WI38 (cell line): ENCODE data around the gene PEX26.

ENCODE experiments used
- H3K4me3 ChIP-seq: 2 replicates; pipeline ENCODE4 v1.5.1; 2011; ENCODE audit warnings: low read depth, mild to moderate bottlenecking, control low read depth, low read length
- TF ChIP-seq, protein P1 (sequence below): IDR thresholded peaks from 2 replicates; pipeline ENCODE4 v1.5.1; 2012; ENCODE audit warnings: low read depth, mild to moderate bottlenecking, control low read depth, low read length

Gene PEX26

DNA sequence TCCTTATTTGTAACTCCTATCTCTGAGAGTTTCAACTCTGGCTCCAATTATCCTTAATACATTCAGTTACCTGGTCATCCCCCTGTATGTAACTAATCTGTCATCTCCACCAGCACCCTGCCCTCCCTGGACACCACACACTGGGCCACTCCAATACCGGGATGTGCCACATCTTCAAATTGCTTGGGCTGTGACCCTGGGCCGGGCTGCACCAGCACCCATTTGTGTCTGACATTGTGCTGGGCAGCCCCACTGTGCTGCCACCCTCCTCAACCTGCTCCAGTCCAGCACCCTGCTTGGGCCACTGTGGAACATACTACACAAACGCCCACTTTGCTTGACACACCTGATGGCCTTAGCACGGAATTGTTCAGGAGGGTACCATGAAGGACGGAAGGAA, 70.0 kb downstream of the PEX26 start:
- TF ChIP-seq, protein P1, sequence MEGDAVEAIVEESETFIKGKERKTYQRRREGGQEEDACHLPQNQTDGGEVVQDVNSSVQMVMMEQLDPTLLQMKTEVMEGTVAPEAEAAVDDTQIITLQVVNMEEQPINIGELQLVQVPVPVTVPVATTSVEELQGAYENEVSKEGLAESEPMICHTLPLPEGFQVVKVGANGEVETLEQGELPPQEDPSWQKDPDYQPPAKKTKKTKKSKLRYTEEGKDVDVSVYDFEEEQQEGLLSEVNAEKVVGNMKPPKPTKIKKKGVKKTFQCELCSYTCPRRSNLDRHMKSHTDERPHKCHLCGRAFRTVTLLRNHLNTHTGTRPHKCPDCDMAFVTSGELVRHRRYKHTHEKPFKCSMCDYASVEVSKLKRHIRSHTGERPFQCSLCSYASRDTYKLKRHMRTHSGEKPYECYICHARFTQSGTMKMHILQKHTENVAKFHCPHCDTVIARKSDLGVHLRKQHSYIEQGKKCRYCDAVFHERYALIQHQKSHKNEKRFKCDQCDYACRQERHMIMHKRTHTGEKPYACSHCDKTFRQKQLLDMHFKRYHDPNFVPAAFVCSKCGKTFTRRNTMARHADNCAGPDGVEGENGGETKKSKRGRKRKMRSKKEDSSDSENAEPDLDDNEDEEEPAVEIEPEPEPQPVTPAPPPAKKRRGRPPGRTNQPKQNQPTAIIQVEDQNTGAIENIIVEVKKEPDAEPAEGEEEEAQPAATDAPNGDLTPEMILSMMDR, result no peak

GRCh38 chr22:18148293-18148965, 70.6 kb downstream of the PEX26 start:
- H3K4me3 ChIP-seq, result no peak overlapping the region
- TF ChIP-seq, protein P1, result no peak

More for the DNA sequence above, 70.0 kb downstream of the PEX26 start:
- no peak overlapping the region for H3K4me3 ChIP-seq

DNA sequence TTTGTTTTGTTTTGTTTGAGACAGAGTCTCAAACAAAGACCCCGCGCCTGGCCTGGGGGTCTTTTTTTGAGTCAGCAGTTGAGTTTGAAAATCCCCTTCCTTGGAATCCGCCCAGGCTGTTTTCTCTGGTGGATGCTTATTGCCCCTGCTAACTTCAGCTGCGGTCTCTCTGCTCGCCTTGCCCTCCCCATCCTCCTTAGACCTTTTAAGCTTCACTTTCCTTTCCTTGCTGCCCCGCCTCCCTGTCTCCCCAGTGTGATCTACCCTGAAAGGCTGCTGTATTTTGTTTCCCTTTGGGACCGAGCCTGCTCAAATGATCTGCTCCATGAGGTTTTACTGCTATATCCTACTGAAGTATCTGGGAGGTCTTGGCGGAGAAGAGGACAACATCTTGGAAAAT, 74.7 kb downstream of the PEX26 start:
- TF ChIP-seq, protein P1, result no peak
- no peak overlapping the region for H3K4me3 ChIP-seq

DNA sequence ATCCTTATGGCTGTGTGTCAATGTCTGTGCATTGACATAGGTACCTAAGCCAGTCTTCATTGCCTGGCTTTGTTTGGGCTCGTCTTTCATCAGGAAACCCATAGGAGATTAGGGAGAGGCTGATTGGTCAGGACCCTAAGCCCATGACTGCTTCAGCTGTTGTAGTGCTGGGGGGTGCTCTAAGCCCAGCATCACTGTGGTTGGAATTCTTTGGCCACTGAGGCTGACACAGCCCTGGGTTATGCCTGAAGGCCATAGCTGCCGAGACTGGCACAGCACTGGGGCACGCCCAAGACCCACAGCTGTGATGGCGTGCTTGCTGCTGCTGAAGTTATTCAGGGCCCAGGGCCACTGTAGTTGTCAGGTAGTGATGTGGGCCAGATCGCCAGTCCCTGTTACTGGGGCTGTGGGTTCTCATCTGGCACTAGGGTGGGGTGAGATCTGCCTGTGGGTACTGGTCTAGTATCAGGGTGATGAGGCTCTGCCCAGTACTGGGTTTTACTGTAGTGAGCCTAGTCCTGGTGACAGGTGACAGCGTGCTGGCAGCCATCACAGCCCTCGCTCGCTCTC, 77.1 kb downstream of the PEX26 start:
- H3K4me3 ChIP-seq, result no peak overlapping the region
- TF ChIP-seq, protein P1, result no peak
